NCI-H774 (cell line): ENCODE measurements around the gene ARMC2.
A peak's percentile ranks its signal among the peaks of the same experiment; 100 is the strongest.
"Not testable (repeated sequence)": the region's sequence is repeated elsewhere in the genome, so short reads cannot be mapped to it uniquely, and the experiment has no call there.

Experiments used
- DNase-seq: peaks from one replicate; lab custom pipeline; 2025; lab: John Stamatoyannopoulos, UW

The ARMC2 gene

GRCh38 chr6:108832738-108833137 lies 15.5 kb upstream of the ARMC2 start:
- no peak for DNase-seq

DNA sequence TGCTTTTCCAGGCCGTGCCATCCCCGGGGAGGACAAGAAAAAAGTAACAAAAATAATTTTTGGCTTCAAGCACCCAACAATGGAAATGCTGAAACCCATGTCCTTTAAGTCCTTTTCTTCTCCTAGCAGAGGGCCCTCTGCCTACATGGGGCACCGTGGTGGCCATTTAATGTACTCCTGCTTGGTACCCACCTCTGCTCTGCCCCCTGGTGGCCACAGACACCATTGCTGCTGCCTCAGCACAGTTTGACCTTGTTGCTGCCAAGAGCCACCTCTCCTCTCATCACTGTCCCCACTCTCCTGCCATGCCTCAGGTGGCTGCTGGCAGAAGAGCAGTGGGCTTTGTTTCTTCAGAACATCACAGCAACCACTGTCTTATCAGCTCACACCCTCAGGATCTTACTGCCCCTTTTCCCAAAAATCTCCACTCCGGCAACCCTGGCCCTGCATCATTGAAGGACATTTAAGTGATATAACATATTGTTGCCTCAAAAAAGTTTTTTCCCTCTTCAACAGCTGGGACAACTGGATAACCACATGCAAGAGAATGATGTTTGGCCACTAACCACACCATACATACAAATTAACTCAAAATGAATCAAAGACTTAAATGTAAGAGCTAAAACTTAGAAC lies 12.9 kb upstream of the ARMC2 start:
- DNase-seq: peak; percentile 82

GRCh38 chr6:108836061-108836460 lies 12.2 kb upstream of the ARMC2 start:
- no peak for DNase-seq

GRCh38 chr6:108837236-108837971 lies 10.8 kb upstream of the ARMC2 start:
- DNase-seq: no peak

- DNase-seq: no peak
Measured at GRCh38 chr6:108838101-108838717, 10.0 kb upstream of the ARMC2 start.

GRCh38 chr6:108839083-108839642 lies 9.1 kb upstream of the ARMC2 start:
- no peak for DNase-seq

DNA sequence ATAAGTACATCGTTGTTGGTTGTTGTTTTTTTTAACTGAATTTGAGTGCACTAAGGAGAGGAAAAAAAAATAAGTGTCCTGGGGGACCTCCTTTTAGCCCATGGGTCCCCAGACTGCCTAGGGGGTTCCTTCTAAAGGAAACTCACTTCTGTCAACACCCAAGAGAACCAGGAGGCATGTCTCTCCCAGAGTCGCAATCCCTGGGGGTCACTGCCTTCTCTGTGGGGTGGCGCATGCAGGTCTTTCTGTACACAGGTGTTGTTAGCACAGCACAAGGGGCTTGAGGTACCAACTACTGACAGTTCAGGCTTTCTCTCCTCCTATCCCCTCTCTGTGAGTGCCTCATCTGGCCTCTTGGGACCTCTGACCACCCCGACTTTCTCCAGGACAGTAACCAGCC lies 7.3 kb upstream of the ARMC2 start:
- DNase-seq: no peak

- DNase-seq: no peak
Measured at GRCh38 chr6:108841377-108841855, 6.8 kb upstream of the ARMC2 start.

GRCh38 chr6:108844135-108844534 lies 4.1 kb upstream of the ARMC2 start:
- no peak for DNase-seq

GRCh38 chr6:108845145-108845544 lies 3.1 kb upstream of the ARMC2 start:
- no peak for DNase-seq

GRCh38 chr6:108846101-108846500 lies 2.1 kb upstream of the ARMC2 start:
- no peak for DNase-seq

DNA sequence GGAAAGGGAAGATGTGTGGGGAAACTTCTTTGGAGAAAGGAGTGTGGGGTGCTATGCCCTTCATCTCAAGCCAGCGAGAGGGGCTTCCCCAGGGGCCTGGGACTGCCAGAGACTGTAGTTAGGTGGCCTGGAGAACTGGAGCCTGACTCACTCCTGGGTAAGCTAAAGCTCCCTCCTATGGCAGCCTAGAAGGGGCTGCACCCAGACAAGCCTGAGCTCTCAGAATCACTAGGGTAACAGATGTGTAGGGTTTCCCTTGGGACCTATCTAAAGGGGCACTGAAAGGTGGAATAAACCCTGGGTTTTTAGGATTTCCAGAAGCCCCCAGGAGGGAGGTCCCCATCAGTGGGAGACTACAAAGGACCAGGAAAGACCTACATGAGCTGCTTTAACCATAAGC lies 1.6 kb upstream of the ARMC2 start:
- no peak for DNase-seq

GRCh38 chr6:108847738-108848115 lies 495 bp upstream of the ARMC2 start:
- DNase-seq: peak; percentile 44

GRCh38 chr6:108850669-108851465 lies 2.6 kb downstream of the ARMC2 start:
- DNase-seq: no peak

GRCh38 chr6:108851756-108852155 lies 3.5 kb downstream of the ARMC2 start:
- DNase-seq: no peak

DNA sequence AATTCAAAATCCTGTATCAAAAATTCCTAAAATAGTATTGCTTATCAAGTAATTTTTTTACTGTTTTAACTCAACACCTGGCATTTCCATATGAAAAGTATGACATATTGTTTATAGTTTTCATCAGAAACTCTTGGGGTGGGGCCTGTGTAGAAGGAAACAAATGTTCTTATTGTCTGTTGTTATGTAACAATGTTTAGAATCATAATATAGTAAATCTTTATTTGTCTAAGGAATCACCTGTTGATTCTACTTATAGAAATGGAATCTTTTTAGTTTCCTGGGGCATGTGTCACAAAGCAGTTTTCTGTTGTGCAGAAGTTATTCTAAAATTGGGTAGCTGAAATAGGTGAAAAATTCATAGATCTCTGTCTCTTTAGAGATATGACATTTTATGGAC lies 4.9 kb downstream of the ARMC2 start:
- no peak for DNase-seq

DNA sequence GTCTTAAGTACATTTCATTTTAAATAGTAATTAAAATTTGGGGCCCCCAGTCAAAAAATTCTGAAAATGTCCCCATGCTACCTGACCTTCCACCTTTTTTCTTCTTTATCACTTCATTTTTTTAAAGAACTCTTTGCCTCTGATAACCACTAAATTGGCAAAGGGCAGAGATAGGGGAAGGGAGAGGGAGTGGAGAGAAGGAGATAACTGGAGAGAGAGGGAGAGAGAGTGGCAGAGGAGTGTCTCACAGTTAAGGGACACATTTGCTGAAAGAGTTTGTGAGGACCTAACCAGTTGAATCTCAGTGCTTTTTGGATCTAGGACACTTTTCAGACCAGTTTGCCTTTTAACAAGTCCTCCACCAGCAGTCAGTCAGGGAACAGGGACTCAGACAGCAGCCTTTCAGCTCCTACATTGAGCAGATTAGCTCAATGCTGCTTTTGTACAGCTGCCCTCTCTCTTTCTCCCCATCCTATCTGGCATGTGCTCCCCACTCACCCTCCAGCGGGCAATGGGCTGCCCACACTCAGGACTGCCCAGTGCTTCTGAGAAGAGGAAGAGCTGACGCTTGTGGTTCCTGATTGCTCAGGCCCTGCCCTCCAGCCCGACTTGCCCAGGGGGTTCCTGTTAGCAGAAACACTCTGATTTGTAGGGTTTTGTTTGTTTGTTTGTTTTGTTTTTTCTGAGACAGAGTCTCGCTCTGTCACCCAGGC lies 14.4 kb downstream of the ARMC2 start:
- no peak for DNase-seq

DNA sequence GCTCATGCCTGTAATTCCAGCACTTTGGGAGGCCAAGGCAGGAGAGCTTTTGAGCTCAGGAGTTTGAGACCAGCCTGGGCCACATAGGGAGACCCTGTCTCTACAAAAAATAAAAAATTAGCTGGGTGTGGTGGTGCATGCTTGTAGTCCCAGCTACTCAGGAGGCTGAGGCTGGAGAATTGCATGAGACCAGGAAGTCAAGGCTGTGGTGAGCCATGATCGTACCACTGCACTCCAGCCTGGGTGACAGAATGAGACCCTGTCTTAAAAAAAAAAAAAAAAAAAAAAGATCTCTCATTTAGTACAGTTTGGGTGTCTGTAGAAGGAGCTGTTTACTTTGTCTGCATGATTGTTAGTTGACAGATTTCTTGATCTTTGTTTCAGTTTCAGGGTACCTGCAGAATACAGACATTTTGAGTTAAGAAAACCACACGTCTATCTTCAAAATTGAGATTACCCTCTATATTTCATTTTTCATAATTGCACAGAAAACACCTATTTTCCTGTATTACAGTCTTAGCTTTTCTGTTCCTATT lies 17.6 kb downstream of the ARMC2 start:
- not testable (repeated sequence) for DNase-seq

DNA sequence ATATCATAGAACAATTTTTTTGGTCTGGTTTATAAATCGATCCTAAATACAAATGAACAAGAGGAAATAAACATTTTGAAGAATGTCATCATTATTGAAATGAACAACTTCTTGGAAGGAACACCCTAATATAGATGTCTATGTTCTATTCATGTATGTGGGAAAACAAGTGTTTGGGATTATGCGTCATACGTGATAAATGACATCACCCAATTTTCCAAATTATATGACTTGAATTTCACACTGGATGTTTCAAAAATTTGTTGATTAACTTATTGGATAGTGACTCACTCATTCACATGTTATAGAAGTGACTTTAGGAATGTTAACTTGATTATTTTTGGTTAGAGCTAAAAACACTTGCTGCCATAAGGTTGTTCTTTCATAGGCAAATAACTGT lies 18.6 kb downstream of the ARMC2 start:
- no peak for DNase-seq

GRCh38 chr6:108868647-108869046 lies 20.4 kb downstream of the ARMC2 start:
- DNase-seq: no peak

DNA sequence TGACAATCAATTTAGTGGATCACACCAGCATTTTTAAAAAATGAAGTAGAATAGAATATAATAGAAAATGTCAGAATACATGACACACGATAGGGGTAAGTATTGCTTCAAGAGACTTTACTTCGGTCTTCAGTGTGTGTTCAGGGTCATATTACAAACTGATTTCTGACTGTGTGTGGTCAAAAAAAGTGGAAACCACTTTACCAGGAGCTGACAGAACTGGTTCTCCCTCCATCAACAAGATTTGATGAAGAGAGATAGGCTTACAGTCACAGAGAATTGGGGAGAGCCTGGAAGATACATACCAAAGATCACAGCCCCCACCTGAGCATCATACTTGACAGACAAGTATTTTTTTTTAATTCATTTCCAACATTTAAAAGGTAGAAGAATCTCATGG lies 21.7 kb downstream of the ARMC2 start:
- DNase-seq: no peak
